ENCODE data around the gene ILK. TPM values are rescaled to one million over a fixed set of nuclear protein-coding genes. Genes with fewer than 3 reads are reported as not detected.

The ILK gene
- total RNA-seq, 1 experiment from 2014 or later = 86.5 TPM

GRCh38 chr11:6569706-6570105 lies 33.9 kb upstream of the ILK start:
- POLR2A ChIA-PET (ENCODE audit: low non-redundant PET) = no interaction called here
- intact Hi-C loops (cut with micrococcal nuclease; ENCODE audit: unreplicated experiment) = no loop called here
- Histone ChIP-seq H3K9me3 (ENCODE audit: low read depth, low read length, poor library complexity, severe bottlenecking) (no peaks in the 10 kb centered on the region), H3K4me3 (ENCODE audit: low read depth, low read length, poor library complexity, severe bottlenecking) (no peak overlapping the region), H3K27me3 (replicated peaks; ENCODE audit: insufficient read depth, low read depth, low read length, poor library complexity) (no peaks in the 10 kb centered on the region), H3K27ac (ENCODE audit: low read depth, low read length, poor library complexity, severe bottlenecking) (no peak overlapping the region), H3K36me3 (ENCODE audit: insufficient read depth, low read length, poor library complexity, severe bottlenecking) (no peaks in the 10 kb centered on the region), H3K4me1 (ENCODE audit: insufficient read depth, low read length, poor library complexity, severe bottlenecking) (peaks cover 11% of the 10 kb centered on the region)
- CTCF ChIA-PET = no interaction called here
- BruUV-seq (replicated peaks) = no TSS peak
- no peak for DNase-seq (ENCODE audit: low spot score)
- TF ChIP-seq EZH2 (IDR thresholded peaks at IDR 0.05; ENCODE audit: borderline replicate concordance, low read depth, low read length, poor library complexity, severe bottlenecking) = no peak
- TF ChIP-seq, protein P1, sequence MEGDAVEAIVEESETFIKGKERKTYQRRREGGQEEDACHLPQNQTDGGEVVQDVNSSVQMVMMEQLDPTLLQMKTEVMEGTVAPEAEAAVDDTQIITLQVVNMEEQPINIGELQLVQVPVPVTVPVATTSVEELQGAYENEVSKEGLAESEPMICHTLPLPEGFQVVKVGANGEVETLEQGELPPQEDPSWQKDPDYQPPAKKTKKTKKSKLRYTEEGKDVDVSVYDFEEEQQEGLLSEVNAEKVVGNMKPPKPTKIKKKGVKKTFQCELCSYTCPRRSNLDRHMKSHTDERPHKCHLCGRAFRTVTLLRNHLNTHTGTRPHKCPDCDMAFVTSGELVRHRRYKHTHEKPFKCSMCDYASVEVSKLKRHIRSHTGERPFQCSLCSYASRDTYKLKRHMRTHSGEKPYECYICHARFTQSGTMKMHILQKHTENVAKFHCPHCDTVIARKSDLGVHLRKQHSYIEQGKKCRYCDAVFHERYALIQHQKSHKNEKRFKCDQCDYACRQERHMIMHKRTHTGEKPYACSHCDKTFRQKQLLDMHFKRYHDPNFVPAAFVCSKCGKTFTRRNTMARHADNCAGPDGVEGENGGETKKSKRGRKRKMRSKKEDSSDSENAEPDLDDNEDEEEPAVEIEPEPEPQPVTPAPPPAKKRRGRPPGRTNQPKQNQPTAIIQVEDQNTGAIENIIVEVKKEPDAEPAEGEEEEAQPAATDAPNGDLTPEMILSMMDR (conservative IDR thresholded peaks at IDR 0.05; ENCODE audit: low read depth, low read length) = no peak

DNA sequence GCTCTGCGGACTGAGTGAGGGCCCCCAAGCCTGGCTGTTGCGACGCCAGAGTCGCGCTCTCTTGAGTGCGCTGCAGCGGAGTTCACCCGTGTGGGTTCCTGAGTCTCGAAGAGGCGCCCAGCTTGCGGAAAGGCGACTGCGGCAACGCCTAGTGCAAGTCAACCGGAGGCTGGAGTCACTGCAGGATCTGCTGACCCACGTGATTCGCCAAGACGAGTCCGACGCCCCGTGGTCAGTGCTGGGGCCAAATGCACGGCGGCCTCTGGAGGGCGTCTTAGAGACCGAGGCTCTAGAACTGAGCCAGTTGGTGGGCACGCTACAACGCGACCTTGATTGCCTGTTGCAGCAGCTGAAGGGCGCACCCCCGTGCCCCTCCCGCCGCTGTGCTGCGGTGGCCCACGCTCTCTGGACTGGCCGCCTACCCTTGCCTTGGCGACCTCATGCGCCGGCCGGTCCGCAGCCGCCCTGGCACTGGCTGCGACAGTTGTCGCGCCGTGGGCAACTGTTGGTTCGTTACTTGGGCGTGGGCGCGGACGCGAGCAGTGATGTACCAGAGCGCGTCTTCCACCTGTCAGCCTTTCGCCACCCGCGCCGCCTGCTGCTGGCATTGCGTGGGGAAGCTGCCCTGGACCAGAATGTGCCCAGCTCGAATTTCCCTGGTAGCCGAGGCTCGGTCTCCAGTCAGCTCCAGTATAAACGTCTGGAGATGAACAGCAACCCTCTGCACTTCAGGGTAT lies 32.7 kb upstream of the ILK start:
- no peaks in the 10 kb centered on the region for H3K36me3 ChIP-seq (ENCODE audit: insufficient read depth, low read length, poor library complexity, severe bottlenecking)

GRCh38 chr11:6571434-6572008 lies 32.1 kb upstream of the ILK start:
- no peak overlapping the region for H3K4me3 ChIP-seq (ENCODE audit: low read depth, low read length, poor library complexity, severe bottlenecking)
- intact Hi-C loops (cut with micrococcal nuclease; ENCODE audit: unreplicated experiment) = no loop called here
- no peaks in the 10 kb centered on the region for H3K9me3 ChIP-seq (ENCODE audit: low read depth, low read length, poor library complexity, severe bottlenecking)
- H3K27me3 ChIP-seq (replicated peaks; ENCODE audit: insufficient read depth, low read depth, low read length, poor library complexity) = no peaks in the 10 kb centered on the region
- H3K36me3 ChIP-seq (ENCODE audit: insufficient read depth, low read length, poor library complexity, severe bottlenecking) = no peaks in the 10 kb centered on the region
- H3K4me1 ChIP-seq (ENCODE audit: insufficient read depth, low read length, poor library complexity, severe bottlenecking) = peaks cover 17% of the 10 kb centered on the region
- DNase-seq (ENCODE audit: low spot score) = no peak
- TF ChIP-seq, protein P1 (conservative IDR thresholded peaks at IDR 0.05; ENCODE audit: low read depth, low read length) = no peak
- no peak for TF ChIP-seq EZH2 (IDR thresholded peaks at IDR 0.05; ENCODE audit: borderline replicate concordance, low read depth, low read length, poor library complexity, severe bottlenecking)
- H3K27ac ChIP-seq (ENCODE audit: low read depth, low read length, poor library complexity, severe bottlenecking) = no peak overlapping the region
- CTCF ChIA-PET = no interaction called here
- BruUV-seq (replicated peaks) = no TSS peak
- POLR2A ChIA-PET (ENCODE audit: low non-redundant PET) = no interaction called here

More for the DNA sequence above, 32.7 kb upstream of the ILK start:
- TF ChIP-seq EZH2 (IDR thresholded peaks at IDR 0.05; ENCODE audit: borderline replicate concordance, low read depth, low read length, poor library complexity, severe bottlenecking) = no peak
- TF ChIP-seq, protein P1 (conservative IDR thresholded peaks at IDR 0.05; ENCODE audit: low read depth, low read length) = no peak
- Histone ChIP-seq H3K4me1 (ENCODE audit: insufficient read depth, low read length, poor library complexity, severe bottlenecking) (peaks cover 13% of the 10 kb centered on the region), H3K27me3 (replicated peaks; ENCODE audit: insufficient read depth, low read depth, low read length, poor library complexity) (no peaks in the 10 kb centered on the region), H3K9me3 (ENCODE audit: low read depth, low read length, poor library complexity, severe bottlenecking) (no peaks in the 10 kb centered on the region), H3K4me3 (ENCODE audit: low read depth, low read length, poor library complexity, severe bottlenecking) (no peak overlapping the region), H3K27ac (ENCODE audit: low read depth, low read length, poor library complexity, severe bottlenecking) (no peak overlapping the region)
- no TSS peak for BruUV-seq (replicated peaks)
- intact Hi-C loops (cut with micrococcal nuclease; ENCODE audit: unreplicated experiment) = no loop called here
- POLR2A ChIA-PET (ENCODE audit: low non-redundant PET) = no interaction called here
- CTCF ChIA-PET = no interaction called here
- no peak for DNase-seq (ENCODE audit: low spot score)
